ENCODE data around the gene IFT81.

Gene IFT81

DNA sequence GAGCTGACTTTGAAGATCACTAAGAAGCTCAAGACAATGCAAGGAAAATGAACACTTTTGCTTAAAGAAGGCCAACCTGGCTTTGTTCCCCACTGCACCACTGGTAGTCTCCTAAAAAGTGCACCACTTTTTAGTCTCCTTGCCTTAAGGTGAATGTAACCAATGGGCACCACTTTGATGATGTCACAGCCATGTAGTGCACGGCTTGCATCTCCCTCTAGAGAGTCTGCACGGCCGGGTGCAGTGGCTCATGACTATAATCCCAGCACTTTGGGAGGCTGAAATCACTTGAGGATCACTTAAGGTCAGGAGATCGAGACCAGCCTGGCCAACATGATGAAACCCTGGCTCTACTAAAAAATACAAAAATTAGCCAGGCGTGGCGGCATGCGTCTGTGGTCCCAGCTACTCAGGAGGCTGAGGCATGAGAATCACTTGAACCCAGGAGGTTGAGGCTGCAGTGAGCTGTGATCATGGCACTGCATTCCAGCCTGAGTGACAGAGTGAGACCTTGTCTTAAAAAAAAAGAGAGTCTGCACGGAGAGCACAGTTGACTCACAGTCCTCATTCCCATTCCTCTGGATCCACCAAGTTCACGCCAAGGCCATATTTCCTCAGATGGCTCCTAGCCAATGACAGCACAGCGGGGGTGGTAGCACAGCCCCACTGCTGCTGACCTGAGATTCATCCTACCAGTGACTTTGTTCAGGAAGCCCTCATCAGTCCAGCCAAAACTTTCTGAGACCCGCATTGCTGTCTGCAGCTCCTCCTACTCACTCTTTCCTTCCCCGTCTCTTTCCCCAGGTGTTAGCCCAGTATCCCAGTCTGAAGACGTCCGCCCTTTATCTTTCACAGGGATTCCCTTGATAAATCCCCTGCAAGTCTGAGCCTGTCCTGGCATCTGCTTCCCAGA lies 16.5 kb upstream of the IFT81 start:
- DNase-seq (ENCODE audit: low read depth, low spot score): peak; percentile 90
- no peak for TF ChIP-seq CTCF (IDR thresholded peaks at IDR 0.05; ENCODE audit: insufficient read depth, low read length, missing control alignments)
- H3K4me3 ChIP-seq (ENCODE audit: low read depth, low read length): no peak overlapping the region
- CTCF ChIA-PET: interaction anchor here (1.6 kb wide), 1 partner anchor 324 kb away, joined by 11 read pairs; no protein-coding TSS in a partner anchor
- POLR2A ChIA-PET: no interaction called here

GRCh38 chr12:110108309-110109036 lies 15.7 kb upstream of the IFT81 start:
- H3K4me3 ChIP-seq (ENCODE audit: low read depth, low read length): no peak overlapping the region
- ChIA-PET POLR2A (interaction anchor here (0.6 to 0.8 kb wide), 2 partner anchors 31 to 133 kb away, joined by 3 to 4 read pairs; no protein-coding TSS in a partner anchor), CTCF (interaction anchor here (1.0 to 1.6 kb wide), 2 partner anchors 8 to 296 kb away, joined by 3 to 4 read pairs; no protein-coding TSS in a partner anchor)
- TF ChIP-seq CTCF (IDR thresholded peaks at IDR 0.05; ENCODE audit: insufficient read depth, low read length, missing control alignments): no peak
- no peak for DNase-seq (ENCODE audit: low read depth, low spot score)

DNA sequence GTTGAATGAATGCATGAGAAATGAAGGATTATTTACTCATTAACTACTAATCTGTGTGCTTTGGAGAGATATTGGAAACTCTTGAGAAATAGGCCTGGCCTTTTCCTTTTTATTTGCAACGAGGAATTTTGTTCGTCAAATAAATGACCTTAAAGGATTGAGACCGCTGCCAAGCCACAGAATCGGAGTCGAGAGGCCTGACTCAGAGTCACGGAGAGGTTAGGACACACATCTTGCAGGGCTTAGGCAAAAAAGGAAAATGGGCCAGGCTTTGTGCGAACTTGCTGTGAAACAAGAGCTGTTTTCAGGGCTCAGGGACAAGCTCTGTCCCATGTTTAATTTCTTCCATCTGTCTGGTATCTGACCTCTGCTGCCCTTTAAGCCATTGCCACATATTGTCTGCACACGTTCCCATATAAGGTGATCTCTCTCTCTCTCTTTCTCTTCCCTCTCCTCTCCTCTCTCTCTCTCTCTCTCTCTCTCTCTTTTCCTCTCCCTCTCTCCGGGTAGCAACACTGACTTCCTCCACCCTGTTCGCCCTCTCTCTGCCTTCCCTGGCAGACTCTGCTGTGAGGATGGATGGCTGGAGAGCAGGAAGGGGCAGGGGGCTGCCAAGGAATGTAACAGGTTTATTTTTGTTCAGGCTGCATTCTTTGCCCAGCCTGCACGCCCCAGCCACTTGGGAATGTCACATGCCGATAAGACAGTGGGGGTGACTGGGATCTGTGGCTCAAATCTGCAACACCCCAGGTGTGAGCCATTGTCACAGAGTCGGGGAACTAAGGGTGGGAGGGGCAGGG lies 14.9 kb upstream of the IFT81 start:
- H3K4me3 ChIP-seq (ENCODE audit: low read depth, low read length): peak overlapping the region; percentile 19
- POLR2A ChIA-PET: interaction anchor here (0.6 to 0.8 kb wide), 4 partner anchors 14 to 132 kb away, joined by 3 to 4 read pairs (median 3); partner anchors contain the start of gene IFT81
- TF ChIP-seq CTCF (IDR thresholded peaks at IDR 0.05; ENCODE audit: insufficient read depth, low read length, missing control alignments): no peak
- CTCF ChIA-PET: interaction anchor here (1.0 to 1.6 kb wide), 2 partner anchors 9 to 295 kb away, joined by 3 to 4 read pairs; no protein-coding TSS in a partner anchor
- peak; percentile 100 for DNase-seq (ENCODE audit: low read depth, low spot score)

DNA sequence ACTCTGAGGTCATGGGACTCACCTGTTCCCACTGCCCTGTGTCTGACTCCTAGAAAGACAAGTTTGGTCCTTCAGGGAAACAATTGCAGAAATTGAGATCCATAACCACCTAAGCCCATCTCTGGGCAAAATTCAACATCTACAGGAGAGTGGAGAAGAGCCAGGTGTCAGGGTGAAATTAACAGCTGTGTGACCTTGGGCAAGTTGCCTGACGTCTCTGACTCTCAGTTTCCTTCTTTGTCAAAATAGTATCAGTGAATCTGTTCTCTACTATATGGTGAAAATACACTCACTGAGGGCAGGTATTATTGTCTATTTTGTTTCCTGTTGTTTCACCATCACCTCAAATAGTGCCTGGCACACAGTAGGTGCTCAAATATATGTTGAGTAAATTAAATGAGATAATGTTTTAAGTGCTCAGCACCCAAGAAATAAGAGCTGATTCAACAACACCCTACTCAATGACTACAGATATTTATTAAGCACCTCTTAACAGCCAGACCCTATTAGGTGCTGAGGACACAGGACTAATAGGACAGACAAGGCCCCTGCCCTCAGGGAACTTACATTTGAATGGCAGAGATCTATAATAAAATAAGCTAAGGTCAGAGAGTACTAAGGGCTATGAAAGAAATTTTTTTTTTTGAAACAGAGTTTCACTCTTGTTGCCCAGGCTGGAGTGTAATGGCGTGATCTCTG lies 14.2 kb upstream of the IFT81 start:
- TF ChIP-seq CTCF (IDR thresholded peaks at IDR 0.05; ENCODE audit: insufficient read depth, low read length, missing control alignments): no peak
- DNase-seq (ENCODE audit: low read depth, low spot score): no peak
- ChIA-PET POLR2A (no interaction called here), CTCF (interaction anchor here (1.1 to 1.6 kb wide), 2 partner anchors 9 to 10 kb away, joined by 3 to 4 read pairs; no protein-coding TSS in a partner anchor)
- H3K4me3 ChIP-seq (ENCODE audit: low read depth, low read length): no peak overlapping the region

GRCh38 chr12:110111476-110112334 lies 12.5 kb upstream of the IFT81 start:
- DNase-seq (ENCODE audit: low read depth, low spot score): no peak
- CTCF ChIA-PET: interaction anchor here (1.2 to 2.8 kb wide), 3 partner anchors 10 to 320 kb away, joined by 5 to 8 read pairs (median 5); no protein-coding TSS in a partner anchor
- H3K4me3 ChIP-seq (ENCODE audit: low read depth, low read length): no peak overlapping the region
- POLR2A ChIA-PET: no interaction called here
- no peak for TF ChIP-seq CTCF (IDR thresholded peaks at IDR 0.05; ENCODE audit: insufficient read depth, low read length, missing control alignments)
